H1 (cell line): ENCODE results near the gene PFN2.

Experiments
- EZH2 ChIP-seq: fragments of 200-600 bp; sonication (generic); IDR thresholded peaks from 2 replicates; pipeline ENCODE4 v1.7.1; 2012; ENCODE audit warnings: low read depth, mild to moderate bottlenecking, moderate library complexity, low read length, inconsistent platforms; ENCODE audit not compliant: severe bottlenecking
- SP1 ChIP-seq: IDR thresholded peaks from 2 replicates; pipeline ENCODE4 v1.6.1; 2011; ENCODE audit warnings: low read depth, low read length
- TF ChIP-seq, protein P1 (sequence below), 3 experiments: IDR thresholded peaks; 1 replicate in 2 of 3; 2 replicates in 1 of 3; pipeline versions ENCODE4 v1.5.1 to v1.6.1; 2011; ENCODE audit warnings: low read length in 3 of 3, mild to moderate bottlenecking in 3 of 3, inconsistent platforms in 2 of 3, low read depth in 1 of 3, moderate library complexity in 1 of 3; ENCODE audit not compliant: insufficient read depth in 1 of 3; ENCODE audit errors: control extremely low read depth in 1 of 3

DNA sequence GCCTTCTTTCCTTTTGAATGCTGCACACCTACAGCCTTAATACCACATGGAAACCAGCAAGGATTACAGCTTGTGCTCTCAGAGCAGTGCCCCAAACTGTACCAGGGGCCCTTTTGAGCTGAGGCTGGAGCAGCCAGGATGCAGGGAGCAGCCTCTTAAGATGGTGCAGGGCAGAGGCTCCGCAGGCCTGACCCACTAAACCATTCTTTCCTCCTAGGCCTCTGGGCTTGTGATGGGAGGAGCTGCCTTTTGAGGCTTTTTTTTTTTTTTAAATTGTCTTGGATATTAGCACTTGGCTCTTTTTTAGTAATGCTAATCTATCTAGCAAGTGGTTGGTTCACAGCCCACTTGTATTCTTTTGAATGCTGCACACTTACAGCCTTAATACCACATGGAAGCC, 37.7 kb downstream of the PFN2 start:
- TF ChIP-seq SP1: no peak
- no peak for TF ChIP-seq EZH2
- TF ChIP-seq, protein P1, sequence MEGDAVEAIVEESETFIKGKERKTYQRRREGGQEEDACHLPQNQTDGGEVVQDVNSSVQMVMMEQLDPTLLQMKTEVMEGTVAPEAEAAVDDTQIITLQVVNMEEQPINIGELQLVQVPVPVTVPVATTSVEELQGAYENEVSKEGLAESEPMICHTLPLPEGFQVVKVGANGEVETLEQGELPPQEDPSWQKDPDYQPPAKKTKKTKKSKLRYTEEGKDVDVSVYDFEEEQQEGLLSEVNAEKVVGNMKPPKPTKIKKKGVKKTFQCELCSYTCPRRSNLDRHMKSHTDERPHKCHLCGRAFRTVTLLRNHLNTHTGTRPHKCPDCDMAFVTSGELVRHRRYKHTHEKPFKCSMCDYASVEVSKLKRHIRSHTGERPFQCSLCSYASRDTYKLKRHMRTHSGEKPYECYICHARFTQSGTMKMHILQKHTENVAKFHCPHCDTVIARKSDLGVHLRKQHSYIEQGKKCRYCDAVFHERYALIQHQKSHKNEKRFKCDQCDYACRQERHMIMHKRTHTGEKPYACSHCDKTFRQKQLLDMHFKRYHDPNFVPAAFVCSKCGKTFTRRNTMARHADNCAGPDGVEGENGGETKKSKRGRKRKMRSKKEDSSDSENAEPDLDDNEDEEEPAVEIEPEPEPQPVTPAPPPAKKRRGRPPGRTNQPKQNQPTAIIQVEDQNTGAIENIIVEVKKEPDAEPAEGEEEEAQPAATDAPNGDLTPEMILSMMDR (IDR thresholded peaks at IDR 0.05; ENCODE audit: control extremely low read depth in 1 of 3, insufficient read depth in 1 of 3, low read depth in 1 of 3, low read length in 3 of 3): no peak
